SK-N-MC (cell line): ENCODE data around the gene VPS41.

ENCODE experiments used
- DNase-seq: peaks from one replicate; pipeline ENCODE4 v3.0.0-alpha.2; 2011; ENCODE audit warnings: low read depth, low spot score
- H3K27ac ChIP-seq: fragments of 200-600 bp; sonication (generic); 2 replicates; pipeline ENCODE4 v1.5.1; 2016; ENCODE audit warnings: mixed run types
- H3K36me3 ChIP-seq: fragments of 200-600 bp; sonication (generic); 2 replicates; pipeline ENCODE4 v1.6.1; 2017; ENCODE audit warnings: antibody characterized with exemption, low read length, mixed read lengths; ENCODE audit not compliant: insufficient read depth
- H3K4me3 ChIP-seq: fragments of 200-600 bp; sonication (generic); 2 replicates; pipeline ENCODE4 v1.5.1; 2016
- H3K9ac ChIP-seq: fragments of 200-600 bp; sonication (generic); 2 replicates; pipeline ENCODE4 v1.8.0; 2017; ENCODE audit warnings: mixed run types, mixed read lengths; ENCODE audit not compliant: insufficient read length
- H3K9me3 ChIP-seq: fragments of 200-600 bp; sonication (generic); 2 replicates; pipeline ENCODE4 v1.6.1; 2017; ENCODE audit warnings: low read depth, mild to moderate bottlenecking, antibody characterized with exemption, low read length, moderate library complexity, mixed read lengths
- EZH2 ChIP-seq: fragments of 200-600 bp; sonication (generic); IDR thresholded peaks from one replicate; pipeline ENCODE4 v1.6.1; 2017; ENCODE audit warnings: antibody characterized with exemption
- FOXP2 ChIP-seq: optimal IDR thresholded peaks from 2 replicates; pipeline ENCODE3; 2011; ENCODE audit warnings: mild to moderate bottlenecking, moderate library complexity; ENCODE audit not compliant: insufficient read depth; ENCODE audit errors: extremely low read length, control extremely low read depth
- POLR2AphosphoS5 ChIP-seq: IDR thresholded peaks from 2 replicates; pipeline ENCODE4 v1.6.1; 2012; ENCODE audit warnings: mild to moderate bottlenecking, low read depth, low read length, borderline replicate concordance

VPS41 gene

GRCh38 chr7:38702002-38702535 is 206.9 kb downstream of the VPS41 start:
- Histone ChIP-seq H3K4me3 (no peak overlapping the region), H3K36me3 (no peaks in the 10 kb centered on the region), H3K27ac (no peak overlapping the region), H3K9me3 (no peaks in the 10 kb centered on the region), H3K9ac (no peak overlapping the region)
- DNase-seq = no peak
- TF ChIP-seq POLR2AphosphoS5 = no peak
- no peak for TF ChIP-seq FOXP2
- TF ChIP-seq EZH2 = no peak

GRCh38 chr7:38700116-38700515 is 208.9 kb downstream of the VPS41 start:
- H3K27ac ChIP-seq = no peak overlapping the region
- H3K36me3 ChIP-seq = no peaks in the 10 kb centered on the region
- H3K4me3 ChIP-seq = no peak overlapping the region
- H3K9me3 ChIP-seq = no peaks in the 10 kb centered on the region
- TF ChIP-seq FOXP2 (no peak), EZH2 (no peak), POLR2AphosphoS5 (no peak)
- H3K9ac ChIP-seq = no peak overlapping the region
- no peak for DNase-seq

- no peaks in the 10 kb centered on the region for H3K9me3 ChIP-seq
- H3K27ac ChIP-seq = no peak overlapping the region
- H3K9ac ChIP-seq = no peak overlapping the region
- DNase-seq = no peak
- TF ChIP-seq FOXP2 (no peak), POLR2AphosphoS5 (no peak), EZH2 (no peak)
- no peak overlapping the region for H3K4me3 ChIP-seq
- H3K36me3 ChIP-seq = no peaks in the 10 kb centered on the region
These were observed 209.5 kb downstream of the VPS41 start for GRCh38 chr7:38699471-38699870.

GRCh38 chr7:38694326-38694725 is 214.7 kb downstream of the VPS41 start:
- no peak overlapping the region for H3K27ac ChIP-seq
- H3K36me3 ChIP-seq = no peaks in the 10 kb centered on the region
- H3K9me3 ChIP-seq = no peaks in the 10 kb centered on the region
- TF ChIP-seq EZH2 = no peak
- no peak for TF ChIP-seq POLR2AphosphoS5
- no peak for TF ChIP-seq FOXP2
- no peak for DNase-seq
- no peak overlapping the region for H3K9ac ChIP-seq
- no peak overlapping the region for H3K4me3 ChIP-seq

GRCh38 chr7:38686888-38687287 is 222.1 kb downstream of the VPS41 start:
- no peak overlapping the region for H3K9ac ChIP-seq
- no peaks in the 10 kb centered on the region for H3K9me3 ChIP-seq
- no peak for TF ChIP-seq EZH2
- no peak for TF ChIP-seq POLR2AphosphoS5
- no peak for TF ChIP-seq FOXP2
- H3K27ac ChIP-seq = no peak overlapping the region
- H3K36me3 ChIP-seq = no peaks in the 10 kb centered on the region
- no peak overlapping the region for H3K4me3 ChIP-seq
- no peak for DNase-seq

GRCh38 chr7:38685851-38686250 is 223.1 kb downstream of the VPS41 start:
- no peak for TF ChIP-seq EZH2
- TF ChIP-seq FOXP2 = no peak
- TF ChIP-seq POLR2AphosphoS5 = no peak
- no peaks in the 10 kb centered on the region for H3K9me3 ChIP-seq
- H3K27ac ChIP-seq = no peak overlapping the region
- H3K4me3 ChIP-seq = no peak overlapping the region
- no peak overlapping the region for H3K9ac ChIP-seq
- no peak for DNase-seq
- H3K36me3 ChIP-seq = no peaks in the 10 kb centered on the region

GRCh38 chr7:38682606-38683005 is 226.4 kb downstream of the VPS41 start:
- Histone ChIP-seq H3K27ac (no peak overlapping the region), H3K36me3 (no peaks in the 10 kb centered on the region), H3K4me3 (no peak overlapping the region), H3K9me3 (no peaks in the 10 kb centered on the region), H3K9ac (no peak overlapping the region)
- TF ChIP-seq FOXP2 (no peak), EZH2 (no peak), POLR2AphosphoS5 (no peak)
- DNase-seq = no peak

- DNase-seq = no peak
- H3K27ac ChIP-seq = no peak overlapping the region
- no peaks in the 10 kb centered on the region for H3K36me3 ChIP-seq
- no peak overlapping the region for H3K9ac ChIP-seq
- TF ChIP-seq FOXP2 (no peak), EZH2 (no peak), POLR2AphosphoS5 (no peak)
- H3K4me3 ChIP-seq = no peak overlapping the region
- no peaks in the 10 kb centered on the region for H3K9me3 ChIP-seq
These were observed 227.1 kb downstream of the VPS41 start for GRCh38 chr7:38681882-38682281.

- no peak overlapping the region for H3K9ac ChIP-seq
- no peaks in the 10 kb centered on the region for H3K9me3 ChIP-seq
- no peak overlapping the region for H3K4me3 ChIP-seq
- DNase-seq = no peak
- H3K36me3 ChIP-seq = no peaks in the 10 kb centered on the region
- H3K27ac ChIP-seq = no peak overlapping the region
- TF ChIP-seq POLR2AphosphoS5 = no peak
- TF ChIP-seq EZH2 = no peak
- TF ChIP-seq FOXP2 = no peak
These were observed 229.6 kb downstream of the VPS41 start for GRCh38 chr7:38679419-38679818.

GRCh38 chr7:38678698-38679054 is 230.3 kb downstream of the VPS41 start:
- no peak overlapping the region for H3K4me3 ChIP-seq
- H3K27ac ChIP-seq = no peak overlapping the region
- no peak overlapping the region for H3K9ac ChIP-seq
- no peaks in the 10 kb centered on the region for H3K36me3 ChIP-seq
- no peaks in the 10 kb centered on the region for H3K9me3 ChIP-seq
- TF ChIP-seq POLR2AphosphoS5 = no peak
- no peak for TF ChIP-seq FOXP2
- no peak for TF ChIP-seq EZH2
- DNase-seq = no peak
